Liver (tissue), 9 donors: ENCODE data around the gene MAGEA6. TPM values are rescaled to one million over a fixed set of nuclear protein-coding genes. Genes with fewer than 3 reads are reported as not detected.
"Not testable (repeated sequence)": the region's sequence is repeated elsewhere in the genome, so short reads cannot be mapped to it uniquely, and the experiment has no call there.

Experiments used
- DNase-seq: peaks from one replicate; pipeline ENCODE4 v3.0.0-alpha.2; 2017; ENCODE audit warnings: low spot score
- H3K27ac ChIP-seq, 2 donors: one replicate each; pipeline ENCODE4 v1.7.0; 2013; ENCODE audit warnings: inconsistent platforms in 2 of 2, low read length in 2 of 2, control low read depth in 1 of 2, low read depth in 1 of 2, mild to moderate bottlenecking in 1 of 2
- H3K27me3 ChIP-seq, 4 donors: one replicate each; pipeline versions ENCODE4 v1.6.1 to v1.7.0; 2013; ENCODE audit warnings: low read length in 3 of 4, inconsistent platforms in 1 of 4, mild to moderate bottlenecking in 1 of 4, moderate library complexity in 1 of 4; ENCODE audit not compliant: control insufficient read depth in 4 of 4, insufficient read depth in 4 of 4
- H3K36me3 ChIP-seq, 4 donors: one replicate each; pipeline versions ENCODE4 v1.6.1 to v1.7.0; 2013; ENCODE audit warnings: low read length in 3 of 4, mild to moderate bottlenecking in 3 of 4, low read depth in 1 of 4, moderate library complexity in 1 of 4; ENCODE audit not compliant: control insufficient read depth in 4 of 4, insufficient read depth in 3 of 4
- H3K4me1 ChIP-seq, 4 donors: one replicate each; pipeline versions ENCODE4 v1.6.1 to v1.7.0; 2013; ENCODE audit warnings: low read length in 3 of 4, mild to moderate bottlenecking in 3 of 4, moderate library complexity in 1 of 4; ENCODE audit not compliant: control insufficient read depth in 4 of 4, insufficient read depth in 4 of 4
- H3K4me3 ChIP-seq, 3 donors: one replicate each; pipeline versions ENCODE4 v1.6.1 to v1.7.0; 2013; ENCODE audit warnings: low read length in 3 of 3, control low read depth in 1 of 3, low read depth in 1 of 3, mild to moderate bottlenecking in 1 of 3
- H3K9ac ChIP-seq, 2 donors: one replicate each; pipeline ENCODE4 v1.7.0; 2013; ENCODE audit warnings: low read length in 2 of 2, mild to moderate bottlenecking in 2 of 2, moderate library complexity in 2 of 2, control low read depth in 1 of 2, low read depth in 1 of 2
- H3K9me3 ChIP-seq, 4 donors: one replicate each; pipeline versions ENCODE4 v1.6.1 to v1.7.0; 2013; ENCODE audit warnings: low read length in 3 of 4; ENCODE audit not compliant: control insufficient read depth in 4 of 4
- EGR1 ChIP-seq, 2 donors: IDR thresholded peaks; 2 replicates each; pipeline ENCODE4 v1.6.1; 2016 to 2018; ENCODE audit warnings: antibody characterized with exemption in 2 of 2, low read depth in 2 of 2
- FOXA1 ChIP-seq: IDR thresholded peaks from 2 replicates; pipeline ENCODE4 v1.6.1; 2016; ENCODE audit warnings: antibody characterized with exemption
- FOXA2 ChIP-seq: IDR thresholded peaks from 2 replicates; pipeline ENCODE4 v1.6.1; 2016; ENCODE audit warnings: antibody characterized with exemption
- HNF4A ChIP-seq, 2 donors: conservative IDR thresholded peaks; 2 replicates each; pipeline ENCODE4 v1.6.1; 2016; ENCODE audit warnings: antibody characterized with exemption in 2 of 2, mild to moderate bottlenecking in 2 of 2
- HNF4G ChIP-seq: IDR thresholded peaks from 2 replicates; pipeline ENCODE4 v1.6.1; 2016; ENCODE audit warnings: antibody characterized with exemption
- JUND ChIP-seq, 2 donors: IDR thresholded peaks; 2 replicates each; pipeline ENCODE4 v1.6.1; 2016; ENCODE audit warnings: antibody characterized with exemption in 2 of 2
- NR2F2 ChIP-seq: IDR thresholded peaks from 2 replicates; pipeline ENCODE4 v1.6.1; 2016; ENCODE audit warnings: antibody characterized with exemption
- RAD21 ChIP-seq, 2 donors: IDR thresholded peaks; 2 replicates each; pipeline ENCODE4 v1.6.1; 2016; ENCODE audit warnings: antibody characterized with exemption in 2 of 2, mild to moderate bottlenecking in 2 of 2
- RXRA ChIP-seq, 2 donors: IDR thresholded peaks; 2 replicates each; pipeline ENCODE4 v1.6.1; 2017 to 2018; ENCODE audit warnings: antibody characterized with exemption in 2 of 2, mild to moderate bottlenecking in 1 of 2
- SP1 ChIP-seq: IDR thresholded peaks from 2 replicates; pipeline ENCODE4 v1.6.1; 2018; ENCODE audit warnings: antibody characterized with exemption, mild to moderate bottlenecking
- YY1 ChIP-seq: IDR thresholded peaks from 2 replicates; pipeline ENCODE4 v1.6.1; 2016; ENCODE audit warnings: antibody characterized with exemption, mild to moderate bottlenecking
- WGBS: extraction: QIAGEN DNeasy Blood & Tissue Kit; methylation state at CpG from one replicate; pipeline ENCODE4 v1.1.7; 2013; 5-methylcytosine and 5-hydroxymethylcytosine counted together
- polyA plus RNA-seq, 2 donors: library from polyadenylated mRNA; stranded (reverse) in 1 of 2; unstranded in 1 of 2; fragments of 200-250 nt in 1 of 2; fragments of >200 nt in 1 of 2; fragmentation: Nextera tagmentation in 1 of 2; extraction: Ambion mirVana in 1 of 2; gene quantifications; one replicate each; pipeline versions ENCODE4 v1.2.1 to v1.2.3, GENCODE V29; 2013 to 2015
- total RNA-seq, 2 donors: library from RNA; depleted of rRNA; stranded (reverse); fragments of >200 nt; gene quantifications; one replicate each; pipeline ENCODE4 v1.2.3, GENCODE V29; 2014
- TF ChIP-seq, protein P1 (sequence below): fragments of 150-350 bp; IDR thresholded peaks from 2 replicates; pipeline ENCODE4 v1.5.1; 2017; ENCODE audit warnings: improper control_type of control experiment, low read depth, low read length; ENCODE audit not compliant: missing input control
- TF ChIP-seq, protein P2 (sequence below): IDR thresholded peaks from 2 replicates; pipeline ENCODE4 v1.6.1; 2016; ENCODE audit warnings: antibody characterized with exemption, mild to moderate bottlenecking
- TF ChIP-seq, protein P3 (sequence below): IDR thresholded peaks from 2 replicates; pipeline ENCODE4 v1.6.1; 2016; ENCODE audit warnings: antibody characterized with exemption
- TF ChIP-seq, protein P4 (sequence below): IDR thresholded peaks from 2 replicates; pipeline ENCODE4 v1.6.1; 2016; ENCODE audit warnings: antibody characterized with exemption
- donor health status: healthy.
- donor health status: healthy.
- donor health status: healthy.
- donor health status: healthy.
- donor health status: healthy.

The MAGEA6 gene, protein sequence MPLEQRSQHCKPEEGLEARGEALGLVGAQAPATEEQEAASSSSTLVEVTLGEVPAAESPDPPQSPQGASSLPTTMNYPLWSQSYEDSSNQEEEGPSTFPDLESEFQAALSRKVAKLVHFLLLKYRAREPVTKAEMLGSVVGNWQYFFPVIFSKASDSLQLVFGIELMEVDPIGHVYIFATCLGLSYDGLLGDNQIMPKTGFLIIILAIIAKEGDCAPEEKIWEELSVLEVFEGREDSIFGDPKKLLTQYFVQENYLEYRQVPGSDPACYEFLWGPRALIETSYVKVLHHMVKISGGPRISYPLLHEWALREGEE
- not detected for total RNA-seq
- polyA plus RNA-seq, result not detected

DNA sequence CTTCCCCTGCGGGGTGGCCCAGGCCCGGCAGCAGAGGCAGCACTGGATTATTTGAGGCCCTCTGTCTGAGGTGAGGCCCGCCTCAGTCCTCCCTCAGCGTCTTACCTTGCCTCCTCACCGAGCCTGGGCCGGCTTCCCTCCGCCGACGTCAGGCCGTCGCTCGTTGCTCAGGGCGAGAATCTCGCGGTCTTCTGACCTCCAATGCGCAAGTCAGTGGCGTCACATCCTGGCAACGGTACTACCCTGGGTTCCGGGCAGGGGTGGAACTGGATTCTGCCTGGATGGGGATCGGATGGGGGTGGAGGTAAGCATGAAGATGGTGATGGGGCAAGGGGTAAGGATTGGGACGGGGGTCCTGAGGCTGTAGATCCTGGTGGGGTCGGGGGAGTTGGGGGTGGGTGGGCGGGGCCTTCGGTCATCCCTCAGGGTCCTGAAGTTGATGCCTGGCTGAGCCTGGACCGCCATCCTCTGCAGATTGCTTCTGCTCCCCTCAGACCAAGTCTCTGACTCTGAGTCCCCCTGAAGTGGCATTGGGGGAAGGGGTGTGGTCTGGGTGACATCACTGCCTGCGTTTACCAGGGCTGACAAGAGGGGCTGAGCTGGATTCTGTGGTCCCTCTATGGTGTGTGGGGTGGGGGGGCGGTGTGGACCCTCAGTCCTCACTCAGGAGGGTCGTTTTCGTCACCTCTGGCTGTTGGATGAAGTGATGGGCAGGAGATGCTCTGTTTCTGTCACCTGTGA is at the start of gene MAGEA6:
Gene MAGEA6 (minus strand): TSS at position 141 of the 741 bp plus-strand sequence. CDS start 2,039 bp downstream, outside the sequence.
- H3K36me3 ChIP-seq, H3K4me1 ChIP-seq, H3K4me3 ChIP-seq, H3K9me3 ChIP-seq, H3K9ac ChIP-seq, H3K27me3 ChIP-seq, H3K27ac ChIP-seq, DNase-seq: not testable (repeated sequence)
- WGBS, result 70% methylated on average over 2 of the region's 29 CpGs

DNA sequence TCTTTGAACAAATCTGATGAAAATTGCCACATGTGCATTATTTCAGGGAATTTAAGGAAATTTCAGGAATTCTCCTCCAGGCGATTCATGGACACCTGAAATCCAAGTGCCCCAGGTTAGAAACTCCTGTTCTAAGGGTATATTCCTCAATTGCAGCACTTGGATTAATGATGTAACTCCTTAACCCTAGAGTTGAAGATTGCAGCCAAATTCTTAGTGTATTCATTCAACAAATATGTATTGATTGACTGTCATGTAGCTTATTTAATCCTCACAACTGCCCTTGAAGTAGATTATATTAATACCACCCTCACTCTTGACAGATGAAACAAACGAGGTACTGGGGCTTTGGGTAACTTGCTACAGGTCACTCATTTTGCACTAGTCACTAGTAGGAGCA is 49.8 kb upstream of the MAGEA6 start:
- Histone ChIP-seq H3K4me1 (peaks cover 0 to 12% (median 2%) of the 10 kb centered on the region in 4 donors), H3K4me3 (no peak overlapping the region), H3K36me3 (no peaks in the 10 kb centered on the region), H3K27me3 (no peaks in the 10 kb centered on the region), H3K9ac (no peak overlapping the region), H3K9me3 (no peaks in the 10 kb centered on the region), H3K27ac (no peak overlapping the region)
- no peak for TF ChIP-seq JUND (IDR thresholded peaks at IDR 0.05)
- no peak for TF ChIP-seq YY1
- 79% methylated on average over 2 of the region's 2 CpGs for WGBS
- no peak for DNase-seq

DNA sequence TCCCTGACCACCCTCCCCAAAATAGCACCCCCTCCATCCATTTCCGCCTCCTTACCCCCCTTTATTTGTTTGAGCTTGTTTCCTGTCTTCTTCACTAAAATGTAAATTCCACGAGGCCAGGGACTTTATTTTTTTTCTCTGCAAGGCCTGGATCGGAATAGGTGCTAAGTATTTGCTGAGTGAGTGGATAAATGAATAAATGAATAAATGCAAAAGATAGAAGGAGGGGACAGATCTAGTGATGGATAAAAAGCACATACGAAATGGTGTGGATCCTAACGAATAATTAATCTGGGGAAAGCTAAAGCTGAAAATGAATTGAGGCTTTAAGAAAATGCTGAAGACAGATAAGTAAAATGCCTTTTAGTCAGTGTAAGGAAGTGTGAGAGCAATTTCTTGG is 48.9 kb upstream of the MAGEA6 start:
- Histone ChIP-seq H3K9me3 (no peaks in the 10 kb centered on the region), H3K27me3 (no peaks in the 10 kb centered on the region), H3K4me3 (no peak overlapping the region), H3K9ac (no peak overlapping the region), H3K27ac (no peak overlapping the region), H3K4me1 (peaks cover 0 to 5% (median 0%) of the 10 kb centered on the region in 4 donors), H3K36me3 (no peaks in the 10 kb centered on the region)
- DNase-seq, result no peak
- 87% methylated on average over 5 of the region's 5 CpGs for WGBS
- TF ChIP-seq FOXA2 (no peak), NR2F2 (no peak), HNF4A (conservative IDR thresholded peaks at IDR 0.05) (no peak), RXRA (IDR thresholded peaks at IDR 0.05) (no peak), FOXA1 (no peak), JUND (IDR thresholded peaks at IDR 0.05) (no peak), RAD21 (IDR thresholded peaks at IDR 0.05) (no peak), HNF4G (no peak), EGR1 (IDR thresholded peaks at IDR 0.05; ENCODE audit: low read depth in 2 of 2) (no peak), SP1 (no peak)
- TF ChIP-seq, protein P1, sequence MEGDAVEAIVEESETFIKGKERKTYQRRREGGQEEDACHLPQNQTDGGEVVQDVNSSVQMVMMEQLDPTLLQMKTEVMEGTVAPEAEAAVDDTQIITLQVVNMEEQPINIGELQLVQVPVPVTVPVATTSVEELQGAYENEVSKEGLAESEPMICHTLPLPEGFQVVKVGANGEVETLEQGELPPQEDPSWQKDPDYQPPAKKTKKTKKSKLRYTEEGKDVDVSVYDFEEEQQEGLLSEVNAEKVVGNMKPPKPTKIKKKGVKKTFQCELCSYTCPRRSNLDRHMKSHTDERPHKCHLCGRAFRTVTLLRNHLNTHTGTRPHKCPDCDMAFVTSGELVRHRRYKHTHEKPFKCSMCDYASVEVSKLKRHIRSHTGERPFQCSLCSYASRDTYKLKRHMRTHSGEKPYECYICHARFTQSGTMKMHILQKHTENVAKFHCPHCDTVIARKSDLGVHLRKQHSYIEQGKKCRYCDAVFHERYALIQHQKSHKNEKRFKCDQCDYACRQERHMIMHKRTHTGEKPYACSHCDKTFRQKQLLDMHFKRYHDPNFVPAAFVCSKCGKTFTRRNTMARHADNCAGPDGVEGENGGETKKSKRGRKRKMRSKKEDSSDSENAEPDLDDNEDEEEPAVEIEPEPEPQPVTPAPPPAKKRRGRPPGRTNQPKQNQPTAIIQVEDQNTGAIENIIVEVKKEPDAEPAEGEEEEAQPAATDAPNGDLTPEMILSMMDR, result no peak
- TF ChIP-seq, protein P2, sequence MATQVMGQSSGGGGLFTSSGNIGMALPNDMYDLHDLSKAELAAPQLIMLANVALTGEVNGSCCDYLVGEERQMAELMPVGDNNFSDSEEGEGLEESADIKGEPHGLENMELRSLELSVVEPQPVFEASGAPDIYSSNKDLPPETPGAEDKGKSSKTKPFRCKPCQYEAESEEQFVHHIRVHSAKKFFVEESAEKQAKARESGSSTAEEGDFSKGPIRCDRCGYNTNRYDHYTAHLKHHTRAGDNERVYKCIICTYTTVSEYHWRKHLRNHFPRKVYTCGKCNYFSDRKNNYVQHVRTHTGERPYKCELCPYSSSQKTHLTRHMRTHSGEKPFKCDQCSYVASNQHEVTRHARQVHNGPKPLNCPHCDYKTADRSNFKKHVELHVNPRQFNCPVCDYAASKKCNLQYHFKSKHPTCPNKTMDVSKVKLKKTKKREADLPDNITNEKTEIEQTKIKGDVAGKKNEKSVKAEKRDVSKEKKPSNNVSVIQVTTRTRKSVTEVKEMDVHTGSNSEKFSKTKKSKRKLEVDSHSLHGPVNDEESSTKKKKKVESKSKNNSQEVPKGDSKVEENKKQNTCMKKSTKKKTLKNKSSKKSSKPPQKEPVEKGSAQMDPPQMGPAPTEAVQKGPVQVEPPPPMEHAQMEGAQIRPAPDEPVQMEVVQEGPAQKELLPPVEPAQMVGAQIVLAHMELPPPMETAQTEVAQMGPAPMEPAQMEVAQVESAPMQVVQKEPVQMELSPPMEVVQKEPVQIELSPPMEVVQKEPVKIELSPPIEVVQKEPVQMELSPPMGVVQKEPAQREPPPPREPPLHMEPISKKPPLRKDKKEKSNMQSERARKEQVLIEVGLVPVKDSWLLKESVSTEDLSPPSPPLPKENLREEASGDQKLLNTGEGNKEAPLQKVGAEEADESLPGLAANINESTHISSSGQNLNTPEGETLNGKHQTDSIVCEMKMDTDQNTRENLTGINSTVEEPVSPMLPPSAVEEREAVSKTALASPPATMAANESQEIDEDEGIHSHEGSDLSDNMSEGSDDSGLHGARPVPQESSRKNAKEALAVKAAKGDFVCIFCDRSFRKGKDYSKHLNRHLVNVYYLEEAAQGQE, result no peak
- TF ChIP-seq, protein P3, sequence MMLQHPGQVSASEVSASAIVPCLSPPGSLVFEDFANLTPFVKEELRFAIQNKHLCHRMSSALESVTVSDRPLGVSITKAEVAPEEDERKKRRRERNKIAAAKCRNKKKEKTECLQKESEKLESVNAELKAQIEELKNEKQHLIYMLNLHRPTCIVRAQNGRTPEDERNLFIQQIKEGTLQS, result no peak
- TF ChIP-seq, protein P4, sequence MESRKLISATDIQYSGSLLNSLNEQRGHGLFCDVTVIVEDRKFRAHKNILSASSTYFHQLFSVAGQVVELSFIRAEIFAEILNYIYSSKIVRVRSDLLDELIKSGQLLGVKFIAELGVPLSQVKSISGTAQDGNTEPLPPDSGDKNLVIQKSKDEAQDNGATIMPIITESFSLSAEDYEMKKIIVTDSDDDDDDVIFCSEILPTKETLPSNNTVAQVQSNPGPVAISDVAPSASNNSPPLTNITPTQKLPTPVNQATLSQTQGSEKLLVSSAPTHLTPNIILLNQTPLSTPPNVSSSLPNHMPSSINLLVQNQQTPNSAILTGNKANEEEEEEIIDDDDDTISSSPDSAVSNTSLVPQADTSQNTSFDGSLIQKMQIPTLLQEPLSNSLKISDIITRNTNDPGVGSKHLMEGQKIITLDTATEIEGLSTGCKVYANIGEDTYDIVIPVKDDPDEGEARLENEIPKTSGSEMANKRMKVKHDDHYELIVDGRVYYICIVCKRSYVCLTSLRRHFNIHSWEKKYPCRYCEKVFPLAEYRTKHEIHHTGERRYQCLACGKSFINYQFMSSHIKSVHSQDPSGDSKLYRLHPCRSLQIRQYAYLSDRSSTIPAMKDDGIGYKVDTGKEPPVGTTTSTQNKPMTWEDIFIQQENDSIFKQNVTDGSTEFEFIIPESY, result no peak
